Measurements from ENCODE around the gene MKS1. TPM values are rescaled to one million over a fixed set of nuclear protein-coding genes. Genes with fewer than 3 reads are reported as not detected.

Gene MKS1
- total RNA-seq, 4 donors from 2014 or later = 11.6 to 24.1 (median 15.2) TPM

GRCh38 chr17:58158181-58158580 is 60.9 kb downstream of the MKS1 start:
- 72 to 83% methylated on average over 2 of the region's 2 CpGs for WGBS, 2 donors
- Histone ChIP-seq H3K9me3 (no peaks in the 10 kb centered on the region), H3K27ac (no peak overlapping the region), H3K36me3 (no peaks in the 10 kb centered on the region), H3K27me3 (peaks cover 11% of the 10 kb centered on the region), H3K4me1 (peaks cover 7 to 8% of the 10 kb centered on the region in 2 donors), H3K4me3 (replicated peaks in 1 of 3) (no peak overlapping the region)
- no peak for DNase-seq
- intact Hi-C loops (cut with DNase I) = no loop called here
- TF ChIP-seq POLR2A (IDR thresholded peaks at IDR 0.05) (no peak), CTCF (IDR thresholded peaks at IDR 0.05) (no peak)

- Histone ChIP-seq H3K9me3 (no peaks in the 10 kb centered on the region), H3K4me3 (replicated peaks in 1 of 3) (peak overlapping the region in 1 of 3 donors; percentile 19), H3K36me3 (no peaks in the 10 kb centered on the region), H3K27me3 (peaks cover 11% of the 10 kb centered on the region), H3K4me1 (peaks cover 7 to 8% of the 10 kb centered on the region in 2 donors), H3K27ac (no peak overlapping the region)
- intact Hi-C loops (cut with DNase I) = no loop called here
- 5% methylated on average over 24 to 39 of the region's 65 CpGs for WGBS, 2 donors
- TF ChIP-seq CTCF (IDR thresholded peaks at IDR 0.05) (no peak), POLR2A (IDR thresholded peaks at IDR 0.05) (no peak)
- DNase-seq = peak; percentile 8 to 12
Observed at GRCh38 chr17:58156839-58157803, 61.9 kb downstream of the MKS1 start.

Other genes starting within 250 kb of the MKS1 start
- gene VEZF1, start 231.0 kb downstream of the MKS1 start, total RNA-seq = 100 to 1,000 TPM in 1 of 4 donors, 10 to 100 TPM in 3; 88.5 to 147 (median 91.4) TPM
- gene SRSF1, start 212.0 kb downstream of the MKS1 start, total RNA-seq = 100 to 1,000 TPM; 181 to 266 (median 214) TPM
- 10 to 100 TPM; 35.6 to 51.0 (median 41.2) TPM for gene DYNLL2, start 135.8 kb downstream of the MKS1 start, total RNA-seq
- not detected for gene OR4D1, start 70.9 kb downstream of the MKS1 start, total RNA-seq
- not detected for gene OR4D2, start 52.3 kb downstream of the MKS1 start, total RNA-seq
- not detected for gene EPX, start 26.5 kb downstream of the MKS1 start, total RNA-seq
- gene LPO, start 19.3 kb upstream of the MKS1 start, total RNA-seq = under 1 TPM in 1 of 4 donors, not detected in 3; 0.27 TPM
- gene MPO, start 61.7 kb upstream of the MKS1 start, total RNA-seq = under 1 TPM in 2 of 4 donors, not detected in 2; 0.24 to 0.45 TPM
- 10 to 100 TPM; 19.5 to 35.4 (median 22.1) TPM for gene TSPOAP1, start 109.5 kb upstream of the MKS1 start, total RNA-seq
- gene SUPT4H1, start 132.9 kb upstream of the MKS1 start, total RNA-seq = 10 to 100 TPM; 38.2 to 56.3 (median 44.2) TPM
- 1 to 10 TPM; 2.1 to 5.2 (median 4.3) TPM for gene RNF43, start 198.3 kb upstream of the MKS1 start, total RNA-seq